Heart left ventricle (tissue), 13 donors: ENCODE measurements around the gene MLLT10.

ENCODE experiments used
- CTCF ChIP-seq, 12 donors: fragments of 200-600 bp; sonication (generic) in 4 of 12; IDR thresholded peaks; one replicate each; pipeline versions ENCODE4 v1.5.0 to v1.8.0; 2018 to 2022; ENCODE audit warnings: antibody characterized with exemption in 12 of 12, mild to moderate bottlenecking in 5 of 12
- POLR2A ChIP-seq, 2 donors: fragments of 450-650 bp; IDR thresholded peaks; one replicate each; pipeline ENCODE4 v1.6.1; 2017; ENCODE audit warnings: antibody characterized with exemption in 2 of 2, mild to moderate bottlenecking in 2 of 2, moderate library complexity in 2 of 2
- donor health status: ischemic (EF 13 %, LVEDD 7.1; RV severe dilation, severe dysfunction).
- donor health status: DM: no; HTN: yes; CAD: no.
- donor health status: DM: no; HTN: no; CAD: no.
- donor health status: ischemic (EF 25% LVEDD 6.9; RV normal size, moderate dysfunction).
- donor health status: ischemic (EF 25% LVEDD 5.7; RV mildly dilated, moderate dysfunction).
- donor health status: ischemic (EF 35%, LVEDD 5.7; RV mildly dilated, moderate dysfunction).
- donor health status: nonischemic (EF 11% LVEDD 7.7; RV severe dilation, severe dysfunction).
- donor health status: DM: yes; HTN: yes; CAD: no.
- donor health status: PGD.
- donor health status: ischemic (EF 29% LVEDD 5.4; RV normal size, mild dysfunction).
- donor health status: nonischemic (EF 23%, LVEDD 6.1; RV moderate dilation, normal function).

GRCh38 chr10:21791276-21791675 lies 257.2 kb downstream of the MLLT10 start:
- no peak for TF ChIP-seq CTCF (IDR thresholded peaks at IDR 0.05)
- TF ChIP-seq POLR2A (IDR thresholded peaks at IDR 0.05): no peak
